ENCODE results near the gene DACH1.

- no peak for TF ChIP-seq POLR2AphosphoS5 (IDR thresholded peaks at IDR 0.05)
- no peak for TF ChIP-seq CTCF (IDR thresholded peaks at IDR 0.05)
Observed at GRCh38 chr13:71477735-71478134, 389.3 kb downstream of the DACH1 start.
